GM18499 (cell line): ENCODE measurements around the gene SCYL1.

Source experiments
- ATAC-seq: cut with Tn5 transposase; IDR thresholded peaks from one replicate; pipeline ENCODE4 v1.9.1; 2021; ENCODE audit warnings: moderate number of reproducible peaks; ENCODE audit not compliant: insufficient read depth, unreplicated experiment

SCYL1 gene

DNA sequence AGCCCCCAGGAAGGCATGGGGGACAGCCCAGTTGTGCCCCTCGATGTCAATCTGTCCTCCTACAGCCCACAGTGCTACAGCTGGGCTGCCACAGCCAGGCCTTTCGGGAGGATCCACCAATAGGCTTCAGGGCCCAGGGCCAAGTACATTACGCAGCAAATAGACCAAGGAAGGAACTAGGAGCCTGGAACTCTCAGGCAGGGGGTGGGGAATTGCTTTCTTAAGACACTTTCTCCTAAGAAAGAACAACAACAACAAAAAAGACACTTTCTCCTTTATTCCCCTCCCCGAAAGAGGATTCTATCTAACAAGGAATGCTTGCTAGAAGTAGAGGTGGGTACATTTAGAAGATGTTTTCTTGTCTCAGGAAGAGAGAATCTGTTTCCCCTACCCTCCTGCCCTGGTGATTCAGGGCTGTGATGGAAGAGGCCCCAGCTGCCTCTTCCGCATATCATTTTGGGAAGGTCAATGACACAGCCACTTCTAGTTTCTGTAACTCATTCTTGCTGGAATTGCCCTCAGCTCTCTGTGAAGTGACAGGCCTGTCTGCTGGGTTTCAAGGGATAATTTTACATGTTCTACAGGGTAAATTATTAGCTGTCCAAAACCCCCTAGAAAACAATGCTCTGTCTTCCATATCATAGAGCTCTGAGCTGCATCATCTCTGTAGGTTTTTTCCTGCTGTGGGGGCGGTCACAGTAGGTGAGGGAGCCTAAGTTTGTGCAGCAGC, 32.1 kb upstream of the SCYL1 start:
- ATAC-seq, result no peak

DNA sequence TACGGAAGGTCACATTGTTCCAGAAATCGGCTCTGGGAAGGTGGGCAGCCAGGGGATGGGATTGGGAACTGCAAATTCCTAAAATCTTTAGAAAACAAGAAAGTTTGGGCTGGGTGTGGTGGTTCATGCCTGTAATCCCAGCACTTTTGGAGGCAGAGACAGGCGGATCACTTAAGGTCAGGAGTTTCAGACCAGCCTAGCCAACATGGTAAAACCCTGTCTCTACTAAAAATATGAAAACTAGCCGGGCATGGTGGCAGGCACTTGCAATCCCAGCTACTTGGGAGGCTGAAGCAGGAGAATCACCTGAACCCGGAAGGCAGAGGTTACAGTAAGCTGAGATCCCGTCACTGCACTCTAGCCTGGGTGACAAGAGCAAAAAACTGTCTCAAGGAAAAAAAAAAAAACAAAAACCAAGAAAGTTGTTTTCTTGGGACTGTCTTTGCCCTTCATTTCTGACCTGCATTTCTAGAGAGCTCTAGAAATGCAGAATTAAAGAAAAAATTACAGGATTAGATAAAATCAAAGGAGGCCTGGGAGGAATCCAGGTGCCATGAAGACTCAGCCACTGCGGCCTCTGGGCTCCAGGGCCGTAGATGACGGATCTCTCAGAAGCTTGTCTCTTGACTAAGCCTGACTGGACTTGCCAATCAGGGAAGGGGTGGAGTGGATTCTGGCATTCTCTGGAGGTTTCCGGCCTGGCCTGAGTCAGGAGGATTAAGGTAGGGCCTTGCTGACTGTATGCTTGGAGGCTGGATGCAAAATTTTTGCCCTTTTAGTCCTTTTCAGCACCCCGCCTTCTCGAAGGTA, 31.3 kb upstream of the SCYL1 start:
- ATAC-seq, result no peak

DNA sequence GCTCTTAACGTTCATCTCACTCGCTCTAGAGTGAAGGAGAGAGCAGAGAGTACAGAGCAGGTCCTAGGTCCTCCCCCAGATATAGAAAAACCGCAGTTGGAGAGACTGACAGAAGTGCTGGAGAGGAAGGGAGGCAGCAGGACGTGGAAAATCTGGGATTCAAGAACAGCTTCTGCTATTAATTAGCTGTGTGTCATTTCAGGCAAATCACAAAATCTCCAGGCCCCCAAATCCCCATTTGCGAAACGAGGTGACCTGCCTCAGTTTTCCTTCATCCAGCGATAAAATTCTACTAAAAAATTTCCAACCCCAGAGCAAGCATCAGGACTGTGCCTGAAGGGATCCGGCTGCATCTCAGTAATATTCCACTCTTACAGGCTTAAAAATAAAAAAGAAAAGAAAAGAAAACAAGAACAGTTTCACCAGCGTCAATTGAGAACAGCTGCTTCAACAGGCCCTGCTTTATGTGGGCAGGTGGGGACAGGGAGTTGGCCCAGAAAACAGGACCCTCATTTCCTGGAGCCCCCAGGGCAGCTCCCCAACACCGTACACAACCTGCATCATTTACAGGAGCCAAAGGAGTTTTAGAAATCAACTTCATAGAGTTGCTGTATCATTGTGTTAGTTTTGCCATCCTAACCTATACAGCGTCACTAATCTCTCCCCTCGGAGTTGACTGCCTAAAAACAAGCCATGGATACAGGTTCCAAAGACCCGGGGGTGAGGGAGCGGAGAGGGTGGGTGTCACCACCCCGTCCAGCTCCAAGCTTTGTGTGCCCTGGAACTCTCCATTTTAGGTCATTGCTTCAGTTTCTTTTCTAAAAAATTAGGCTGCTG, 28.4 kb upstream of the SCYL1 start:
- no peak for ATAC-seq

DNA sequence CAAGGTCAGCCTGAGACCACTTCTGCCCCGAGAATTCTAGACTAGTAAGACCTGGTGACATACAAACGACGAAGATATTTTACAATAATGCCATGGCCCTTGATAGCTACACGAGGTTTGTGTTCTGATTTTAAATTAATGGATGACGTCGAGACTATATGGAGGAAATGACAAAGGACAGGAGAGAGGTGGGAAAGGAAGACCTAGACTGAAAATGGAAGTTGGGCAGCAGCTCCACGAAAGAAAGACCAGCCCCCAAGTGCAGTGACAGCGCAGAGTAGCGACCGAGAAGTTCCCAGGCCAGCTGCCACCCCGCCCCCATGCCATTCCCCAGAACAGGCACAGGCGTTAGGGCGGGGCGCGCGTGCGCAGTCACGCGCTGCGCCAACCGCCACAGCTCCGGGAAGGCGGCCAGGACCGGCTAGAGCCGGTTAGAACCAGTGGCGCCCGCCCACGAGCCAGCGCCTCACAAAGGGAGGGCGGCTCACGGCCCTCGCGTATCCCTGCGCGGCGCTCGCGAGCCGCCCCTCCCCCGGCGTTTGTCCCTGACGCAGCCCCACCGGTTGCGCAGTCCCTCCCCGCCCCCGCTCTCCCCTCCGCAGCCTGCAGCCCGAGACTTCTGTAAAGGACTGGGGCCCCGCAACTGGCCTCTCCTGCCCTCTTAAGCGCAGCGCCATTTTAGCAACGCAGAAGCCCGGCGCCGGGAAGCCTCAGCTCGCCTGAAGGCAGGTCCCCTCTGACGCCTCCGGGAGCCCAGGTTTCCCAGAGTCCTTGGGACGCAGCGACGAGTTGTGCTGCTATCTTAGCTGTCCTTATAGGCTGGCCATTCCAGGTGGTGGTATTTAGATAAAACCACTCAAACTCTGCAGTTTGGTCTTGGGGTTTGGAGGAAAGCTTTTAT, 27.5 kb upstream of the SCYL1 start:
- ATAC-seq, result no peak

DNA sequence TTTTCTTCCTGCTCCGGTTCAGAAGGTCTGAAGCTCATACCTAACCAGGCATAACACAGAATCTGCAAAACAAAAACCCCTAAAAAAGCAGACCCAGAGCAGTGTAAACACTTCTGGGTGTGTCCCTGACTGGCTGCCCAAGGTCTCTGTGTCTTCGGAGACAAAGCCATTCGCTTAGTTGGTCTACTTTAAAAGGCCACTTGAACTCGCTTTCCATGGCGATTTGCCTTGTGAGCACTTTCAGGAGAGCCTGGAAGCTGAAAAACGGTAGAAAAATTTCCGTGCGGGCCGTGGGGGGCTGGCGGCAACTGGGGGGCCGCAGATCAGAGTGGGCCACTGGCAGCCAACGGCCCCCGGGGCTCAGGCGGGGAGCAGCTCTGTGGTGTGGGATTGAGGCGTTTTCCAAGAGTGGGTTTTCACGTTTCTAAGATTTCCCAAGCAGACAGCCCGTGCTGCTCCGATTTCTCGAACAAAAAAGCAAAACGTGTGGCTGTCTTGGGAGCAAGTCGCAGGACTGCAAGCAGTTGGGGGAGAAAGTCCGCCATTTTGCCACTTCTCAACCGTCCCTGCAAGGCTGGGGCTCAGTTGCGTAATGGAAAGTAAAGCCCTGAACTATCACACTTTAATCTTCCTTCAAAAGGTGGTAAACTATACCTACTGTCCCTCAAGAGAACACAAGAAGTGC, 26.7 kb upstream of the SCYL1 start:
- no peak for ATAC-seq

DNA sequence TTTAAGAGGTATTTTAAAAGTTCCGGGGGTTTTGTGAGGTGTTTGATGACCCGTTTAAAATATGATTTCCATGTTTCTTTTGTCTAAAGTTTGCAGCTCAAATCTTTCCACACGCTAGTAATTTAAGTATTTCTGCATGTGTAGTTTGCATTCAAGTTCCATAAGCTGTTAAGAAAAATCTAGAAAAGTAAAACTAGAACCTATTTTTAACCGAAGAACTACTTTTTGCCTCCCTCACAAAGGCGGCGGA, 26.2 kb upstream of the SCYL1 start:
- ATAC-seq, result no peak

DNA sequence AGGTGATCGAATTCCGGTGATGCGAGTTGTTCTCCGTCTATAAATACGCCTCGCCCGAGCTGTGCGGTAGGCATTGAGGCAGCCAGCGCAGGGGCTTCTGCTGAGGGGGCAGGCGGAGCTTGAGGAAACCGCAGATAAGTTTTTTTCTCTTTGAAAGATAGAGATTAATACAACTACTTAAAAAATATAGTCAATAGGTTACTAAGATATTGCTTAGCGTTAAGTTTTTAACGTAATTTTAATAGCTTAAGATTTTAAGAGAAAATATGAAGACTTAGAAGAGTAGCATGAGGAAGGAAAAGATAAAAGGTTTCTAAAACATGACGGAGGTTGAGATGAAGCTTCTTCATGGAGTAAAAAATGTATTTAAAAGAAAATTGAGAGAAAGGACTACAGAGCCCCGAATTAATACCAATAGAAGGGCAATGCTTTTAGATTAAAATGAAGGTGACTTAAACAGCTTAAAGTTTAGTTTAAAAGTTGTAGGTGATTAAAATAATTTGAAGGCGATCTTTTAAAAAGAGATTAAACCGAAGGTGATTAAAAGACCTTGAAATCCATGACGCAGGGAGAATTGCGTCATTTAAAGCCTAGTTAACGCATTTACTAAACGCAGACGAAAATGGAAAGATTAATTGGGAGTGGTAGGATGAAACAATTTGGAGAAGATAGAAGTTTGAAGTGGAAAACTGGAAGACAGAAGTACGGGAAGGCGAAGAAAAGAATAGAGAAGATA, 25.7 kb upstream of the SCYL1 start, which contains the start of gene MALAT1:
Gene MALAT1, plus strand, starts transcription at position 69 of the 736 bp plus-strand sequence.
- no peak for ATAC-seq

DNA sequence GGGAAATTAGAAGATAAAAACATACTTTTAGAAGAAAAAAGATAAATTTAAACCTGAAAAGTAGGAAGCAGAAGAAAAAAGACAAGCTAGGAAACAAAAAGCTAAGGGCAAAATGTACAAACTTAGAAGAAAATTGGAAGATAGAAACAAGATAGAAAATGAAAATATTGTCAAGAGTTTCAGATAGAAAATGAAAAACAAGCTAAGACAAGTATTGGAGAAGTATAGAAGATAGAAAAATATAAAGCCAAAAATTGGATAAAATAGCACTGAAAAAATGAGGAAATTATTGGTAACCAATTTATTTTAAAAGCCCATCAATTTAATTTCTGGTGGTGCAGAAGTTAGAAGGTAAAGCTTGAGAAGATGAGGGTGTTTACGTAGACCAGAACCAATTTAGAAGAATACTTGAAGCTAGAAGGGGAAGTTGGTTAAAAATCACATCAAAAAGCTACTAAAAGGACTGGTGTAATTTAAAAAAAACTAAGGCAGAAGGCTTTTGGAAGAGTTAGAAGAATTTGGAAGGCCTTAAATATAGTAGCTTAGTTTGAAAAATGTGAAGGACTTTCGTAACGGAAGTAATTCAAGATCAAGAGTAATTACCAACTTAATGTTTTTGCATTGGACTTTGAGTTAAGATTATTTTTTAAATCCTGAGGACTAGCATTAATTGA, 25.0 kb upstream of the SCYL1 start:
- no peak for ATAC-seq

DNA sequence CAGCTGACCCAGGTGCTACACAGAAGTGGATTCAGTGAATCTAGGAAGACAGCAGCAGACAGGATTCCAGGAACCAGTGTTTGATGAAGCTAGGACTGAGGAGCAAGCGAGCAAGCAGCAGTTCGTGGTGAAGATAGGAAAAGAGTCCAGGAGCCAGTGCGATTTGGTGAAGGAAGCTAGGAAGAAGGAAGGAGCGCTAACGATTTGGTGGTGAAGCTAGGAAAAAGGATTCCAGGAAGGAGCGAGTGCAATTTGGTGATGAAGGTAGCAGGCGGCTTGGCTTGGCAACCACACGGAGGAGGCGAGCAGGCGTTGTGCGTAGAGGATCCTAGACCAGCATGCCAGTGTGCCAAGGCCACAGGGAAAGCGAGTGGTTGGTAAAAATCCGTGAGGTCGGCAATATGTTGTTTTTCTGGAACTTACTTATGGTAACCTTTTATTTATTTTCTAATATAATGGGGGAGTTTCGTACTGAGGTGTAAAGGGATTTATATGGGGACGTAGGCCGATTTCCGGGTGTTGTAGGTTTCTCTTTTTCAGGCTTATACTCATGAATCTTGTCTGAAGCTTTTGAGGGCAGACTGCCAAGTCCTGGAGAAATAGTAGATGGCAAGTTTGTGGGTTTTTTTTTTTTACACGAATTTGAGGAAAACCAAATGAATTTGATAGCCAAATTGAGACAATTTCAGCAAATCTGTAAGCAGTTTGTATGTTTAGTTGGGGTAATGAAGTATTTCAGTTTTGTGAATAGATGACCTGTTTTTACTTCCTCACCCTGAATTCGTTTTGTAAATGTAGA, 24.3 kb upstream of the SCYL1 start:
- ATAC-seq, result no peak

DNA sequence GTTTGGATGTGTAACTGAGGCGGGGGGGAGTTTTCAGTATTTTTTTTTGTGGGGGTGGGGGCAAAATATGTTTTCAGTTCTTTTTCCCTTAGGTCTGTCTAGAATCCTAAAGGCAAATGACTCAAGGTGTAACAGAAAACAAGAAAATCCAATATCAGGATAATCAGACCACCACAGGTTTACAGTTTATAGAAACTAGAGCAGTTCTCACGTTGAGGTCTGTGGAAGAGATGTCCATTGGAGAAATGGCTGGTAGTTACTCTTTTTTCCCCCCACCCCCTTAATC, 23.8 kb upstream of the SCYL1 start:
- no peak for ATAC-seq

DNA sequence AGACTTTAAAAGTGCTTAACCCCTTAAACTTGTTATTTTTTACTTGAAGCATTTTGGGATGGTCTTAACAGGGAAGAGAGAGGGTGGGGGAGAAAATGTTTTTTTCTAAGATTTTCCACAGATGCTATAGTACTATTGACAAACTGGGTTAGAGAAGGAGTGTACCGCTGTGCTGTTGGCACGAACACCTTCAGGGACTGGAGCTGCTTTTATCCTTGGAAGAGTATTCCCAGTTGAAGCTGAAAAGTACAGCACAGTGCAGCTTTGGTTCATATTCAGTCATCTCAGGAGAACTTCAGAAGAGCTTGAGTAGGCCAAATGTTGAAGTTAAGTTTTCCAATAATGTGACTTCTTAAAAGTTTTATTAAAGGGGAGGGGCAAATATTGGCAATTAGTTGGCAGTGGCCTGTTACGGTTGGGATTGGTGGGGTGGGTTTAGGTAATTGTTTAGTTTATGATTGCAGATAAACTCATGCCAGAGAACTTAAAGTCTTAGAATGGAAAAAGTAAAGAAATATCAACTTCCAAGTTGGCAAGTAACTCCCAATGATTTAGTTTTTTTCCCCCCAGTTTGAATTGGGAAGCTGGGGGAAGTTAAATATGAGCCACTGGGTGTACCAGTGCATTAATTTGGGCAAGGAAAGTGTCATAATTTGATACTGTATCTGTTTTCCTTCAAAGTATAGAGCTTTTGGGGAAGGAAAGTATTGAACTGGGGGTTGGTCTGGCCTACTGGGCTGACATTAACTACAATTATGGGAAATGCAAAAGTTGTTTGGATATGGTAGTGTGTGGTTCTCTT, 23.2 kb upstream of the SCYL1 start:
- no peak for ATAC-seq

DNA sequence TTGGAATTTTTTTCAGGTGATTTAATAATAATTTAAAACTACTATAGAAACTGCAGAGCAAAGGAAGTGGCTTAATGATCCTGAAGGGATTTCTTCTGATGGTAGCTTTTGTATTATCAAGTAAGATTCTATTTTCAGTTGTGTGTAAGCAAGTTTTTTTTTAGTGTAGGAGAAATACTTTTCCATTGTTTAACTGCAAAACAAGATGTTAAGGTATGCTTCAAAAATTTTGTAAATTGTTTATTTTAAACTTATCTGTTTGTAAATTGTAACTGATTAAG, 22.7 kb upstream of the SCYL1 start:
- no peak for ATAC-seq

DNA sequence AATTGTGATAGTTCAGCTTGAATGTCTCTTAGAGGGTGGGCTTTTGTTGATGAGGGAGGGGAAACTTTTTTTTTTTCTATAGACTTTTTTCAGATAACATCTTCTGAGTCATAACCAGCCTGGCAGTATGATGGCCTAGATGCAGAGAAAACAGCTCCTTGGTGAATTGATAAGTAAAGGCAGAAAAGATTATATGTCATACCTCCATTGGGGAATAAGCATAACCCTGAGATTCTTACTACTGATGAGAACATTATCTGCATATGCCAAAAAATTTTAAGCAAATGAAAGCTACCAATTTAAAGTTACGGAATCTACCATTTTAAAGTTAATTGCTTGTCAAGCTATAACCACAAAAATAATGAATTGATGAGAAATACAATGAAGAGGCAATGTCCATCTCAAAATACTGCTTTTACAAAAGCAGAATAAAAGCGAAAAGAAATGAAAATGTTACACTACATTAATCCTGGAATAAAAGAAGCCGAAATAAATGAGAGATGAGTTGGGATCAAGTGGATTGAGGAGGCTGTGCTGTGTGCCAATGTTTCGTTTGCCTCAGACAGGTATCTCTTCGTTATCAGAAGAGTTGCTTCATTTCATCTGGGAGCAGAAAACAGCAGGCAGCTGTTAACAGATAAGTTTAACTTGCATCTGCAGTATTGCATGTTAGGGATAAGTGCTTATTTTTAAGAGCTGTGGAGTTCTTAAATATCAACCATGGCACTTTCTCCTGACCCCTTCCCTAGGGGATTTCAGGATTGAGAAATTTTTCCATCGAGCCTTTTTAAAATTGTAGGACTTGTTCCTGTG, 22.1 kb upstream of the SCYL1 start:
- ATAC-seq, result no peak

DNA sequence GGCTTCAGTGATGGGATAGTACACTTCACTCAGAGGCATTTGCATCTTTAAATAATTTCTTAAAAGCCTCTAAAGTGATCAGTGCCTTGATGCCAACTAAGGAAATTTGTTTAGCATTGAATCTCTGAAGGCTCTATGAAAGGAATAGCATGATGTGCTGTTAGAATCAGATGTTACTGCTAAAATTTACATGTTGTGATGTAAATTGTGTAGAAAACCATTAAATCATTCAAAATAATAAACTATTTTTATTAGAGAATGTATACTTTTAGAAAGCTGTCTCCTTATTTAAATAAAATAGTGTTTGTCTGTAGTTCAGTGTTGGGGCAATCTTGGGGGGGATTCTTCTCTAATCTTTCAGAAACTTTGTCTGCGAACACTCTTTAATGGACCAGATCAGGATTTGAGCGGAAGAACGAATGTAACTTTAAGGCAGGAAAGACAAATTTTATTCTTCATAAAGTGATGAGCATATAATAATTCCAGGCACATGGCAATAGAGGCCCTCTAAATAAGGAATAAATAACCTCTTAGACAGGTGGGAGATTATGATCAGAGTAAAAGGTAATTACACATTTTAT, 21.4 kb upstream of the SCYL1 start:
- ATAC-seq, result no peak

DNA sequence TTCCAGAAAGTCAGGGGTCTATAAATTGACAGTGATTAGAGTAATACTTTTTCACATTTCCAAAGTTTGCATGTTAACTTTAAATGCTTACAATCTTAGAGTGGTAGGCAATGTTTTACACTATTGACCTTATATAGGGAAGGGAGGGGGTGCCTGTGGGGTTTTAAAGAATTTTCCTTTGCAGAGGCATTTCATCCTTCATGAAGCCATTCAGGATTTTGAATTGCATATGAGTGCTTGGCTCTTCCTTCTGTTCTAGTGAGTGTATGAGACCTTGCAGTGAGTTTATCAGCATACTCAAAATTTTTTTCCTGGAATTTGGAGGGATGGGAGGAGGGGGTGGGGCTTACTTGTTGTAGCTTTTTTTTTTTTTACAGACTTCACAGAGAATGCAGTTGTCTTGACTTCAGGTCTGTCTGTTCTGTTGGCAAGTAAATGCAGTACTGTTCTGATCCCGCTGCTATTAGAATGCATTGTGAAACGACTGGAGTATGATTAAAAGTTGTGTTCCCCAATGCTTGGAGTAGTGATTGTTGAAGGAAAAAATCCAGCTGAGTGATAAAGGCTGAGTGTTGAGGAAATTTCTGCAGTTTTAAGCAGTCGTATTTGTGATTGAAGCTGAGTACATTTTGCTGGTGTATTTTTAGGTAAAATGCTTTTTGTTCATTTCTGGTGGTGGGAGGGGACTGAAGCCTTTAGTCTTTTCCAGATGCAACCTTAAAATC, 20.8 kb upstream of the SCYL1 start:
- no peak for ATAC-seq
